SU-DHL-6 (cell line): ENCODE measurements around the gene AURKB.

Source experiments
- H2AFZ ChIP-seq: fragments of 200-600 bp; sonication (generic); 2 replicates; pipeline ENCODE4 v1.6.1; 2014; ENCODE audit warnings: low read depth, mild to moderate bottlenecking, moderate library complexity, mixed read lengths, antibody characterized with exemption, low read length; ENCODE audit not compliant: severe bottlenecking
- H3F3A ChIP-seq: fragments of 200-600 bp; shearing (Covaris generic); 2 replicates; pipeline ENCODE4 v1.6.0; 2016; ENCODE audit warnings: antibody characterized with exemption, mild to moderate bottlenecking; ENCODE audit not compliant: insufficient read depth
- H3K27ac ChIP-seq: fragments of 200-600 bp; sonication (generic); 2 replicates; pipeline ENCODE4 v1.5.1; 2016; ENCODE audit warnings: low read depth, mild to moderate bottlenecking, low read length, moderate library complexity, mixed read lengths
- H3K27me3 ChIP-seq: fragments of 200-600 bp; sonication (generic), shearing (Covaris generic); 2 replicates; pipeline ENCODE4 v1.6.0; 2014; ENCODE audit warnings: mild to moderate bottlenecking, low read length
- H3K36me3 ChIP-seq: fragments of 200-600 bp; sonication (generic); 2 replicates; pipeline ENCODE4 v1.6.1; 2014; ENCODE audit warnings: mild to moderate bottlenecking, low read length, mixed read lengths
- H3K4me2 ChIP-seq: fragments of 300-600, 200-600 bp; shearing (Covaris generic), sonication (generic); 2 replicates; pipeline ENCODE4 v1.6.0; 2014; ENCODE audit warnings: low read length, low read depth, mild to moderate bottlenecking; ENCODE audit not compliant: poor library complexity, severe bottlenecking
- H3K4me3 ChIP-seq: fragments of 200-600 bp; sonication (generic); 2 replicates; pipeline ENCODE4 v1.5.1; 2014; ENCODE audit warnings: antibody characterized with exemption, low read length, mild to moderate bottlenecking, mixed read lengths; ENCODE audit not compliant: insufficient read depth, poor library complexity, severe bottlenecking
- H3K79me2 ChIP-seq: fragments of 200-600 bp; sonication (generic); 2 replicates; pipeline ENCODE4 v1.6.1; 2014; ENCODE audit warnings: mild to moderate bottlenecking, low read length, moderate library complexity; ENCODE audit not compliant: insufficient read depth
- H3K9ac ChIP-seq: fragments of 200-600 bp; sonication (generic); 2 replicates; pipeline ENCODE4 v1.7.0; 2014; ENCODE audit warnings: mild to moderate bottlenecking, low read length
- H3K9me2 ChIP-seq: fragments of 200-600 bp; sonication (generic); replicated peaks from 2 replicates; pipeline ENCODE4 v1.6.1; 2014; ENCODE audit warnings: low read length; ENCODE audit not compliant: insufficient read depth
- H3K9me3 ChIP-seq: fragments of 200-600 bp; sonication (generic); 2 replicates; pipeline ENCODE4 v1.6.1; 2014; ENCODE audit warnings: low read length, mixed read lengths; ENCODE audit not compliant: insufficient read depth
- H4K20me1 ChIP-seq: fragments of 200-600 bp; sonication (generic); 2 replicates; pipeline ENCODE4 v1.6.1; 2014; ENCODE audit warnings: low read depth, mild to moderate bottlenecking, antibody characterized with exemption, low read length, moderate library complexity, mixed read lengths
- CTCF ChIP-seq: fragments of 200-600 bp; sonication (generic); IDR thresholded peaks from one replicate; pipeline ENCODE4 v1.5.1; 2017; ENCODE audit warnings: antibody characterized with exemption, mild to moderate bottlenecking, low read length, moderate library complexity; ENCODE audit not compliant: insufficient read depth, poor library complexity, severe bottlenecking
- EZH2phosphoT487 ChIP-seq: fragments of 200-600 bp; sonication (generic), shearing (Covaris generic); conservative IDR thresholded peaks from 2 replicates; pipeline ENCODE4 v1.6.1; 2018; ENCODE audit warnings: mild to moderate bottlenecking, antibody characterized with exemption, low read length, moderate library complexity, mixed read lengths

The AURKB gene

GRCh38 chr17:8235676-8236075 lies 25.3 kb upstream of the AURKB start:
- Histone ChIP-seq H3F3A (0 out of 2 replicates have a peak, but pooled peaks cover 3% of the 10 kb centered on the region), H3K9ac (no peak overlapping the region), H3K36me3 (peaks cover 7% of the 10 kb centered on the region; the same call in 1 of the 2 replicates), H3K4me3 (no peak overlapping the region), H2AFZ (no peak overlapping the region), H4K20me1 (no peaks in the 10 kb centered on the region), H3K9me3 (no peaks in the 10 kb centered on the region), H3K4me2 (no peak overlapping the region), H3K27ac (no peak overlapping the region), H3K79me2 (no peaks in the 10 kb centered on the region), H3K27me3 (no peaks in the 10 kb centered on the region), H3K9me2 (no peaks in the 10 kb centered on the region)
- TF ChIP-seq EZH2phosphoT487 (no peak), CTCF (no peak)

- no peaks in the 10 kb centered on the region for H3K27me3 ChIP-seq
Measured at GRCh38 chr17:8234361-8235270, 24.2 kb upstream of the AURKB start.

GRCh38 chr17:8231701-8232100 lies 21.3 kb upstream of the AURKB start:
- Histone ChIP-seq H3K4me2 (no peak overlapping the region), H3F3A (0 out of 2 replicates have a peak, but pooled peaks cover under 1% of the 10 kb centered on the region), H3K36me3 (peaks cover 4% of the 10 kb centered on the region; the same call in 1 of the 2 replicates), H3K9me2 (no peaks in the 10 kb centered on the region), H3K27me3 (no peaks in the 10 kb centered on the region), H3K79me2 (no peaks in the 10 kb centered on the region), H2AFZ (no peak overlapping the region), H3K9ac (no peak overlapping the region), H3K4me3 (no peak overlapping the region), H4K20me1 (no peaks in the 10 kb centered on the region), H3K9me3 (no peaks in the 10 kb centered on the region), H3K27ac (no peak overlapping the region)
- TF ChIP-seq CTCF (no peak), EZH2phosphoT487 (no peak)

More at GRCh38 chr17:8234361-8235270, 24.2 kb upstream of the AURKB start:
- Histone ChIP-seq H3K36me3 (peaks cover 7% of the 10 kb centered on the region; the same call in 1 of the 2 replicates), H3K9ac (no peak overlapping the region), H3K4me3 (no peak overlapping the region), H2AFZ (no peak overlapping the region), H3K27ac (no peak overlapping the region), H3K79me2 (no peaks in the 10 kb centered on the region), H3K9me2 (no peaks in the 10 kb centered on the region), H4K20me1 (no peaks in the 10 kb centered on the region), H3F3A (0 out of 2 replicates have a peak, but pooled peaks cover 3% of the 10 kb centered on the region), H3K9me3 (no peaks in the 10 kb centered on the region), H3K4me2 (no peak overlapping the region)
- no peak for TF ChIP-seq CTCF
- no peak for TF ChIP-seq EZH2phosphoT487
